NCI-H345 treated with DMSO at 0.1 percent for 48 hours (cell line): ENCODE measurements around the gene NUDT7.
A peak's percentile ranks its signal among the peaks of the same experiment; 100 is the strongest.

Experiments
- DNase-seq: peaks from one replicate; lab custom pipeline; 2025; ENCODE audit not compliant: unreplicated experiment; lab: John Stamatoyannopoulos, UW

NUDT7 gene

GRCh38 chr16:77722309-77723107 lies at the start of gene NUDT7:
NUDT7 (plus strand) TSS chr16:77722514; CDS start chr16:77722583, 69 bp downstream.
- peak; percentile 80 for DNase-seq

GRCh38 chr16:77674888-77675287 lies 47.4 kb upstream of the NUDT7 start:
- no peak for DNase-seq

DNA sequence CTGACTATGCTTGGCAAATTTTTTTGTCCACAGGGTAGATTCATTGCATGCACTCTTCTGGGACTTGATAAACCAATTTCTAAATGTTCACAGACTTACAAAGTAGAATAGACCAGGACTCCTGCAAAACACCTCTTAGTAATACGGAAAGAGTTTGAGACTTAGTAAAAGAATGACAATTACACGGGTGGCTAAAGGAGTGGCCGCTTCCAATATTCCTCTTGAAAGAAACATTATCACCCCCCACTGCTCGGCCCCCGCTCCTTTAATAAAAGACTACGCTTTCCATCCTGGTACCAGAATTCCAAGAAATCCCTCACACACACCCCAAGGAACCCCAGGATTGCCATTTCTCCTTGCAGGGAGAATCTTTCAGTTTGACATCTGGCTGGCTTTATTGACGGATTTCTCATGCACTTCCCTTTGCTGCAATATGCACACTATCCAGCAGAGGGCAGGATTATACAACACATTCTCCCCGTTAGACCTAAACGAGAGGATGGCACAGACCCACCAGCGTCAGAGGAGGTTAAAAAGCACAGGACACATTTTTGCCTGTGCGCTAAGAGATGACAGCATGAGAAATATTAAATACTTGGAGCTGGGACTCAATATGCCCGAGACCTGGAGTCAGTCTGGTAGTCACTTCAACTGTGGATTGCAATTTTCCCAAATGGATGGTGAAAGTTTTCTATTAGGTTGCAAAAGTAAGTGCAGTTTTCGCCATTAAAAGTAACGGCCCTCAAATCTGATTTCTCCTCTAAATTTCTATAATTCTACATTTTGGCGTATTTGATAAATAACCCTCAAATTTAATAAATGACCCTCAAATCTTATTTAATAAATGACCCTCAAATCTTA lies 46.6 kb upstream of the NUDT7 start:
- DNase-seq: peak; percentile 23

DNA sequence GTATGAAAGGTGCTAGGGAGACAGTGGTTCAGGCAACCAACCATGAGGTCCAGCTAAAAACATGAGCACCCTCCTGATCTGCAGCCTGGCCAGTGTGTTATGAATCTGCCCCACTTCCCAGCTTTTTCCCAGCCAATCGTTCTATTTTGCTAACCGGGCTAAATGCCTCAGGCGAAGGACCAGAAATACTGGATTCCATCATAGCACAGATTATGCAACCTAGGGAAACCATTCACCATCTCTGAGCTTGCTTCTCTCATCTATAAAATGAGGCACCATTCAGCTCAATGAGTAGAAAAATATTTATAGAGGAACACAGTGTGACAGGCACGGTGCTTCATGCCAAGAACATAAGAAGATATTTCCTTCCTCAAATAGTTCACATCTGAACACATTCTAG lies 45.2 kb upstream of the NUDT7 start:
- no peak for DNase-seq

- DNase-seq: no peak
Measured at GRCh38 chr16:77679391-77679790, 42.9 kb upstream of the NUDT7 start.

DNA sequence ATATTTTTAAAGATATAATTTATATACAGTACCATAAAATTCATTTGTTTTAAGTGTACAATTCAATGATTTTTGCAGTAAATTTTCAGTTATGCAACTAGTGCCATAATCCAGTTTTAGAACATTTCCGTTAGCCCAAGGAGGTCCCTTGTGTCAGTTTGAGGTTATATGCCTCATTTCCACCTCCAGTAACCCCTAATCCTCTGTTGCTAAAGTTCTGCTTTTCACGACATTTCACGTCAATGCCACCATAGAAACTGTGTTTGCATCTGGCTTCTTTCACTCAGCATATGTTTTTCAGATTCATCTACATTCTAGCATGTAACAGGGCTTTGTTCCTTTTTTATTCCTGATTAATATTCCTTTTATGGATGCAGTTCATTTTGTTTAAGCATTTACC lies 42.4 kb upstream of the NUDT7 start:
- no peak for DNase-seq

DNA sequence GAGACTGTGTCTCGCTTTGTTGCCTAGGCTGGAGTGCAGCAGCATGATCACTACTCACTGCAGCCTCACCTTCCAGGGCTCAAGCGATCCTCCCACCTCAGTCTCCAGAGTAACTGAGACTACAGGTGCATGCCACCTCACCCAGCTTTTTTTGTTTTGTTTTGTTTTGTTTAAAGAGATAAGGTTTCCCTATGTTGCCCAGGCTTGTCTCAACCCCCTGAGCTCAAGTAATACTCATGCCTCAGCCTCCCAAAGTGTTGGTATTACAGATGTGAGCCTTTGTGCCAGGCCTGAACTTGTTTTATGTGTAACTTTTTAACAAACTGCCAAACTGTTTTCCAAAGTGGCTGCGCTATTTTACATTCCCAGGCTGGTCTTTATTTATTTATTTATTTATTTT lies 41.8 kb upstream of the NUDT7 start:
- peak; percentile 0 for DNase-seq

GRCh38 chr16:77682586-77682985 lies 39.7 kb upstream of the NUDT7 start:
- DNase-seq: no peak

- DNase-seq: no peak
Measured at GRCh38 chr16:77683397-77684180, 38.7 kb upstream of the NUDT7 start.

GRCh38 chr16:77684181-77684526 lies 38.2 kb upstream of the NUDT7 start:
- DNase-seq: peak; percentile 5

- no peak for DNase-seq
Measured at GRCh38 chr16:77686385-77686784, 35.9 kb upstream of the NUDT7 start.

DNA sequence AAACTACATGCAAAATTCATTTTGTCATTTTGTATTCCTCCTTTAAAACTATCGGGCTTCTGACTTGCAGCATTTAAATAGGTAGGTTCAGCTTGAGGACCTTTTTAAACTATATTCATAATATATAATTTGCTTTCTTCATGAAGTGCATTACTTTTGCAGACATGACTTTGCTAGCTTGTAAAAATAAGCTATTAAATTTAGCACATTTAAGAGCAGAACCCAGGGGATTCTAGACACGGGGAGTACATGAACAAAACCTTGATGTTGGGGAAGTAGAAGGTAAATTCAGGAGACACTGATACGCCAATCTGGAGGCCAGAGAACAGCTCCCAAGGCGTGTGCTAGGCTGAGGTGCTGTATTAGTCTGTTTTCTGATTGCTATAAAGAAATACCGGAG lies 32.3 kb upstream of the NUDT7 start:
- no peak for DNase-seq

GRCh38 chr16:77690416-77690815 lies 31.9 kb upstream of the NUDT7 start:
- no peak for DNase-seq

GRCh38 chr16:77692612-77693011 lies 29.7 kb upstream of the NUDT7 start:
- no peak for DNase-seq

GRCh38 chr16:77696149-77696548 lies 26.2 kb upstream of the NUDT7 start:
- DNase-seq: no peak

- DNase-seq: no peak
Measured at GRCh38 chr16:77700846-77701245, 21.5 kb upstream of the NUDT7 start.

GRCh38 chr16:77705351-77705750 lies 17.0 kb upstream of the NUDT7 start:
- peak; percentile 57 for DNase-seq

DNA sequence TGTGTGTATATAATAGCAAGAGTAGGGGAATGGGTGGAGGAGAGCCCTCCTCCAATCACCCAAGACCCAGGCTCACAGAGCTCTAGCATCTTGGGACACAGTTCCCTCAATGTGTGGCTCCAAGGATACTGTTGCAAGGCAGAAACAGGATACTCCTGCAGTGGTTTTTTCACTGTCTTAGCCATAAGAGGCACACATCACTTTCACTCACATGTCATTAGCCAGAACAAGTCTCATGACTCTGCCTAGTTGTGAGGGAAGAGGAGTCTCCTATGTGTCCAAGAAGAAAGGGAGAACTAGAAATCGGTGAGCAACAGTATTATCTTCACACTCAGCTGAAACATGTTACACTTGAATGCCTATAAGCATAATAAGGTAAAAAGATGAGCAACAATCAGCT lies 11.1 kb upstream of the NUDT7 start:
- DNase-seq: no peak

DNA sequence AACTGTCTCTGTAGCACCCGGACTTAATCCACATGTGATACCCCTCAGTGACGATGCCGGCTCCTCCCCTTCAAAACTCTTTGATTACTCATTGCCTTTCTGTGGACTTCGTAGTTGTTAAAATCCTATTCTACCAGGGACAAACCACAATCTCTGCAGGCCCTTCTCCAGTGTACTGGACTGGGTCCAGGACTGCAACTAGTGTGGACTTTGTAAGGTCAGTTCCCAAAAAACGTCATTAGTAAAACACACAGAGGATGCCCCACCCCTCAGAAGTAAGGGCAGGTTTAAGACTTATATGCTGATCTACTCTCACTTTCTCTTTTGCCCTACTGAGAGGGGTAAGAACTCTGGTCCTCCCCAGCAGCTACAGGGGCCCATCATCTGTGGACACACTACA lies 10.5 kb upstream of the NUDT7 start:
- DNase-seq: no peak

- no peak for DNase-seq
Measured at GRCh38 chr16:77715145-77715544, 7.2 kb upstream of the NUDT7 start.

GRCh38 chr16:77721752-77722308 lies 484 bp upstream of the NUDT7 start:
- no peak for DNase-seq
